A549 (cell line): Measurements from ENCODE around the gene TPGS1. TPM values are rescaled to one million over a fixed set of nuclear protein-coding genes. Genes with fewer than 3 reads are reported as not detected.

Experiments used
- ATAC-seq, 2 experiments: fragments of 200-7000 bp in 1 of 2; fragments of >200 bp in 1 of 2; cut with Nextera tagmentation in 1 of 2; cut with Tn5 transposase in 1 of 2; 3 replicates each; pipeline versions ENCODE4 v1.8.0 to v1.9.1; 2018 to 2020; ENCODE audit warnings: mild to moderate bottlenecking in 1 of 2, moderate library complexity in 1 of 2
- CTCF ChIA-PET: fragments of 300-600 bp; sonication (Branson Sonifier 250); formaldehyde crosslinking; extraction: SDS; loops from one replicate; lab custom pipeline; 2021; ENCODE audit warnings: antibody characterized with exemption, inconsistent platforms; lab: Yijun Ruan, JAX
- POLR2A ChIA-PET: fragments of 350-600 bp; formaldehyde crosslinking; extraction: SDS; loops from one replicate; lab custom pipeline; 2021; ENCODE audit warnings: antibody characterized with exemption, inconsistent platforms; lab: Yijun Ruan, JAX
- DNase-seq, 2 experiments: peaks; one replicate each; pipeline versions ENCODE4 v3.0.0 to v3.0.0-alpha.2; 2011 to 2016; ENCODE audit warnings: low read depth in 1 of 2, low spot score in 1 of 2
- FAIRE-seq: peaks from 2 replicates; lab custom pipeline; 2011; peaks lifted over from hg19 to GRCh38; lab: Jason Lieb, UNC
- H3K27ac ChIP-seq, 2 experiments: fragments of >200 bp; sonication (Bioruptor Twin); formaldehyde crosslinking; 3 replicates each; pipeline ENCODE4 v1.5.1; 2016 to 2017
- H3K4me1 ChIP-seq: fragments of >200 bp; sonication (Bioruptor Twin); formaldehyde crosslinking; 3 replicates; pipeline ENCODE4 v1.6.1; 2016
- H3K4me2 ChIP-seq: fragments of >200 bp; sonication (Bioruptor Twin); formaldehyde crosslinking; 3 replicates; pipeline ENCODE4 v1.6.1; 2016
- H3K4me3 ChIP-seq: fragments of >200 bp; sonication (Bioruptor Twin); formaldehyde crosslinking; 3 replicates; pipeline ENCODE4 v1.5.1; 2016
- H3K9me3 ChIP-seq: fragments of >200 bp; sonication (Bioruptor Twin); formaldehyde crosslinking; 3 replicates; pipeline ENCODE4 v1.6.1; 2016
- BCL3 ChIP-seq: fragments of >200 bp; sonication (Bioruptor Twin); formaldehyde crosslinking; IDR thresholded peaks from 3 replicates; pipeline ENCODE4 v1.6.1; 2016
- BHLHE40 ChIP-seq: IDR thresholded peaks from 2 replicates; pipeline ENCODE4 v1.6.1; 2012; ENCODE audit warnings: low read depth, low read length, inconsistent platforms
- CTCF ChIP-seq: fragments of >200 bp; sonication (Bioruptor Twin); formaldehyde crosslinking; IDR thresholded peaks from 3 replicates; pipeline ENCODE4 v1.5.1; 2016
- GATA3 ChIP-seq: IDR thresholded peaks from 2 replicates; pipeline ENCODE4 v1.6.1; 2012; ENCODE audit warnings: borderline replicate concordance
- HEYL ChIP-seq: fragments of 250-450 bp; sonication (Bioruptor Pico); IDR thresholded peaks from 2 replicates; pipeline ENCODE4 v1.8.0; 2021; ENCODE audit warnings: mild to moderate bottlenecking, moderate library complexity
- HOXB5 ChIP-seq: fragments of 250-450 bp; sonication (Bioruptor Pico); IDR thresholded peaks from 2 replicates; pipeline ENCODE4 v1.5.0; 2020; ENCODE audit warnings: mild to moderate bottlenecking, moderate library complexity
- JUNB ChIP-seq: fragments of >200 bp; sonication (Bioruptor Twin); formaldehyde crosslinking; IDR thresholded peaks from 2 replicates; pipeline ENCODE4 v1.6.1; 2016
- MAFK ChIP-seq: fragments of 450-650 bp; IDR thresholded peaks from 2 replicates; pipeline ENCODE4 v1.6.1; 2014; ENCODE audit not compliant: partially characterized antibody
- MAX ChIP-seq: IDR thresholded peaks from 2 replicates; pipeline ENCODE4 v1.6.1; 2012
- MAZ ChIP-seq: fragments of 150-350 bp; IDR thresholded peaks from 2 replicates; pipeline ENCODE4 v1.6.1; 2014; ENCODE audit warnings: antibody characterized with exemption, low read depth, low read length, borderline replicate concordance
- NR3C1 ChIP-seq: fragments of >200 bp; sonication (Bioruptor Twin); formaldehyde crosslinking; IDR thresholded peaks from 3 replicates; pipeline ENCODE4 v1.6.1; 2017
- POLR2A ChIP-seq: IDR thresholded peaks from 2 replicates; pipeline ENCODE4 v1.6.1; 2012; ENCODE audit warnings: mild to moderate bottlenecking, low read length
- SREBF2 ChIP-seq: fragments of 450-650 bp; IDR thresholded peaks from 2 replicates; pipeline ENCODE4 v1.6.1; 2014; ENCODE audit warnings: mild to moderate bottlenecking, moderate library complexity
- ZC3H11A ChIP-seq: fragments of 450-650 bp; IDR thresholded peaks from 2 replicates; pipeline ENCODE4 v1.6.1; 2014; ENCODE audit warnings: antibody characterized with exemption, mild to moderate bottlenecking
- ZFP36 ChIP-seq: fragments of 450-650 bp; IDR thresholded peaks from 2 replicates; pipeline ENCODE4 v1.6.1; 2014; ENCODE audit warnings: borderline replicate concordance; ENCODE audit not compliant: partially characterized antibody
- ZNF302 ChIP-seq: fragments of 250-450 bp; sonication (Bioruptor Pico); IDR thresholded peaks from 2 replicates; pipeline ENCODE4 v1.9.0; 2021; ENCODE audit warnings: inconsistent platforms, mild to moderate bottlenecking, moderate library complexity
- WGBS: methylation state at CpG from one replicate; pipeline ENCODE4 v1.1.6; 2017; ENCODE audit errors: missing lambda C conversion rate; 5-methylcytosine and 5-hydroxymethylcytosine counted together
- polyA plus RNA-seq, 4 experiments: library from polyadenylated mRNA; depleted of rRNA in 3 of 4; stranded (reverse); fragments of >200 nt; fragmentation: RNase III in 1 of 4; extraction: RNeasy Plus Mini Kit Qiagen cat#74134 plus additional on column Dnase treatment in 1 of 4; gene quantifications; 2 replicates in 3 of 4; 3 replicates in 1 of 4; pipeline ENCODE4 v1.2.3, GENCODE V29; 2011 to 2017
- TF ChIP-seq, protein P1 (sequence below): IDR thresholded peaks from 2 replicates; pipeline ENCODE4 v1.6.1; 2012; ENCODE audit warnings: low read depth, borderline replicate concordance
- TF ChIP-seq, protein P2 (sequence below): fragments of 200-600 bp; sonication (generic); IDR thresholded peaks from 2 replicates; pipeline ENCODE4 v1.6.1; 2016; ENCODE audit warnings: antibody characterized with exemption, mild to moderate bottlenecking, moderate library complexity

Gene TPGS1
- polyA plus RNA-seq, 2 of the 4 experiments (the other 2 are of a cell fraction): 2.7 to 13.1 TPM

DNA sequence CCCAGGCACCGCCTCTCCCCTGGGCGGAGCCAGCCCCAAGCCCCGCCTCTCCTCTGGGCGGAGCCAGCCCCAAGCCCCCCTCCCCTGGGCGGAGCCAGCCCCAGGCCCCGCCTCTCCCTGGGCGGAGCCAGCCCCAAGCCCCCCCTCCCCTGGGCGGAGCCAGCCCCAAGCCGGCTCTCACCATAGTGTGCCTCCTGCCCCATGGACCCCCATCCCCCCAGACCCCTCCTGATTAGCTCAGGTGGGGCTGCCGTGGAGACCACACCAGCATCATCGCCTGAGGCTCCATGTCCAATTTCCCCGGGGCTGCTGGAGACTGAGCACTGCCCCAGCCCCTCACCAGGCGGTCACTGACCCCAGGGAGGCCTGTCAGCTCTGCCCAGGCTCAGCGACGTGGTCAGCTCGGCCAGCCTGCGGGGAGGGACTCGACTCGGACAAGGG is 15.2 kb upstream of the TPGS1 start:
- no peak for TF ChIP-seq GATA3
- no peak for TF ChIP-seq BHLHE40
- no peak for TF ChIP-seq MAFK
- TF ChIP-seq MAZ: no peak
- TF ChIP-seq ZC3H11A: no peak
- no peak for TF ChIP-seq BCL3
- CTCF ChIA-PET: interaction anchor here (1.7 kb wide), 1 partner anchor 19 kb away, joined by 5 read pairs; no protein-coding TSS in a partner anchor
- WGBS: 78% methylated on average over 6 of the region's 19 CpGs
- no peak for DNase-seq
- peaks cover 5% of the 10 kb centered on the region; the same call in 1 of the 3 replicates for H3K4me1 ChIP-seq
- H3K4me2 ChIP-seq: no peak overlapping the region
- no peaks in the 10 kb centered on the region for H3K9me3 ChIP-seq
- no peak for ATAC-seq
- H3K27ac ChIP-seq: no peak overlapping the region
- POLR2A ChIA-PET: no interaction called here
- H3K4me3 ChIP-seq: no peak overlapping the region
- no peak for FAIRE-seq

DNA sequence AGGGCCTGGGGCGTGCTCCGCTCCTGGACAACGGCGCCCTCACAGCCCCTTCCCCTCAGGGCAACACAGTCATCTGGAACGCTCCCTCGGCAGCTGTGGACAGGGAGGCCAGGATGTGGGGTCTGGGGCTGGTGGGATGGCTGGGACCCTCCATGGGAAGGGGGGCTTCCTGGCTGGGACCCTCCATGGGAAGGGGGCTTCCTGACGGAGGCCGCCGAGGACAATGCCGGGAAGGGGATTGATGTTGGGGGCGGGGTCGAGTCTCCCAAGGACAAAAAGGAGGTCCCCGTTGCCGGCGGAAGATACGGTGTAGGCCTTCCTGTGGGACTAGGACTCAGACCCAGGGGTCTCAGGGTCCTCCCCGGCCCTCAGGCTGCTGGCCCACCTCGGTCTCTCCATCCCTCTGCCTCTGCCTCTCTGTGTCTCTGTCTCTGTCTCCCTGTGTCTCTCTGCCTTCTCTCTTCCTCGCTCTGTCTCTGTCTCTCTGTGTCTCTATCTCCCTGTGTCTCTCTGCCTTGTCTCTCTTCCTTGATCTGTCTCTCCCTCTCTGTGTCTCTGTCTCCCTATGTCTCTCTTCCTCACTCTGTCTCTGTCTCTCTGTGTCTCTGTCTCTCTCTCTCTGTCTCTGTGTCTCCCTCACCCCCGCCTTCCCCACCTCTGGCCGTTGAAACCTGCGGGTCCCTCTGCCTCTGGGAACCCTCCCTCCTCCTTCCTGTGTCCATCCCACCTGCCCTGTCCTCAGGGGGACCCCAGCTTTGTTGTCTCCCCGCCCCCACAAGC is 13.7 kb upstream of the TPGS1 start:
- CTCF ChIA-PET: interaction anchor here (1.3 to 1.5 kb wide), 2 partner anchors 13 to 17 kb away, joined by 5 read pairs; no protein-coding TSS in a partner anchor
- no peak for FAIRE-seq

More for the DNA sequence above, 13.7 kb upstream of the TPGS1 start:
- Histone ChIP-seq H3K4me2 (no peak overlapping the region), H3K27ac (no peak overlapping the region), H3K4me1 (peaks cover 5% of the 10 kb centered on the region; the same call in 1 of the 3 replicates)
- ATAC-seq: no peak
- TF ChIP-seq MAZ: no peak
- TF ChIP-seq, protein P1, sequence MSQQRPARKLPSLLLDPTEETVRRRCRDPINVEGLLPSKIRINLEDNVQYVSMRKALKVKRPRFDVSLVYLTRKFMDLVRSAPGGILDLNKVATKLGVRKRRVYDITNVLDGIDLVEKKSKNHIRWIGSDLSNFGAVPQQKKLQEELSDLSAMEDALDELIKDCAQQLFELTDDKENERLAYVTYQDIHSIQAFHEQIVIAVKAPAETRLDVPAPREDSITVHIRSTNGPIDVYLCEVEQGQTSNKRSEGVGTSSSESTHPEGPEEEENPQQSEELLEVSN: no peak
- no peak for TF ChIP-seq NR3C1
- TF ChIP-seq, protein P2, sequence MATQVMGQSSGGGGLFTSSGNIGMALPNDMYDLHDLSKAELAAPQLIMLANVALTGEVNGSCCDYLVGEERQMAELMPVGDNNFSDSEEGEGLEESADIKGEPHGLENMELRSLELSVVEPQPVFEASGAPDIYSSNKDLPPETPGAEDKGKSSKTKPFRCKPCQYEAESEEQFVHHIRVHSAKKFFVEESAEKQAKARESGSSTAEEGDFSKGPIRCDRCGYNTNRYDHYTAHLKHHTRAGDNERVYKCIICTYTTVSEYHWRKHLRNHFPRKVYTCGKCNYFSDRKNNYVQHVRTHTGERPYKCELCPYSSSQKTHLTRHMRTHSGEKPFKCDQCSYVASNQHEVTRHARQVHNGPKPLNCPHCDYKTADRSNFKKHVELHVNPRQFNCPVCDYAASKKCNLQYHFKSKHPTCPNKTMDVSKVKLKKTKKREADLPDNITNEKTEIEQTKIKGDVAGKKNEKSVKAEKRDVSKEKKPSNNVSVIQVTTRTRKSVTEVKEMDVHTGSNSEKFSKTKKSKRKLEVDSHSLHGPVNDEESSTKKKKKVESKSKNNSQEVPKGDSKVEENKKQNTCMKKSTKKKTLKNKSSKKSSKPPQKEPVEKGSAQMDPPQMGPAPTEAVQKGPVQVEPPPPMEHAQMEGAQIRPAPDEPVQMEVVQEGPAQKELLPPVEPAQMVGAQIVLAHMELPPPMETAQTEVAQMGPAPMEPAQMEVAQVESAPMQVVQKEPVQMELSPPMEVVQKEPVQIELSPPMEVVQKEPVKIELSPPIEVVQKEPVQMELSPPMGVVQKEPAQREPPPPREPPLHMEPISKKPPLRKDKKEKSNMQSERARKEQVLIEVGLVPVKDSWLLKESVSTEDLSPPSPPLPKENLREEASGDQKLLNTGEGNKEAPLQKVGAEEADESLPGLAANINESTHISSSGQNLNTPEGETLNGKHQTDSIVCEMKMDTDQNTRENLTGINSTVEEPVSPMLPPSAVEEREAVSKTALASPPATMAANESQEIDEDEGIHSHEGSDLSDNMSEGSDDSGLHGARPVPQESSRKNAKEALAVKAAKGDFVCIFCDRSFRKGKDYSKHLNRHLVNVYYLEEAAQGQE: no peak
- TF ChIP-seq HEYL (CRISPR knock-in tag): no peak
- no peak for TF ChIP-seq MAX
- TF ChIP-seq ZFP36: no peak
- no peak for TF ChIP-seq JUNB
- no peak for TF ChIP-seq ZNF302 (CRISPR knock-in tag)
- TF ChIP-seq HOXB5 (CRISPR knock-in tag): no peak
- TF ChIP-seq SREBF2: no peak
- no peak for TF ChIP-seq CTCF
- TF ChIP-seq POLR2A: no peak
- TF ChIP-seq, all 56 proteins: peak for 0
- POLR2A ChIA-PET: no interaction called here
- no peak for DNase-seq
- H3K9me3 ChIP-seq: no peaks in the 10 kb centered on the region
- WGBS: 86% methylated on average over 18 of the region's 23 CpGs
- H3K4me3 ChIP-seq: no peak overlapping the region
